NOMO-1 treated with DMSO at 0.1 percent for 48 hours (cell line): ENCODE results near the gene OSBPL5.
"Not testable (repeated sequence)": the region's sequence is repeated elsewhere in the genome, so short reads cannot be mapped to it uniquely, and the experiment has no call there.

ENCODE experiments used
- DNase-seq: peaks from one replicate; lab custom pipeline; 2025; ENCODE audit not compliant: unreplicated experiment; lab: John Stamatoyannopoulos, UW

The OSBPL5 gene

GRCh38 chr11:3123761-3124733 is 41.1 kb downstream of the OSBPL5 start:
- peak; percentile 75 for DNase-seq

GRCh38 chr11:3123305-3123704 is 41.8 kb downstream of the OSBPL5 start:
- DNase-seq: no peak

- no peak for DNase-seq
Observed at GRCh38 chr11:3122775-3123201, 42.3 kb downstream of the OSBPL5 start.

- DNase-seq: no peak
Observed at GRCh38 chr11:3121931-3122774, 43.0 kb downstream of the OSBPL5 start.

GRCh38 chr11:3121416-3121815 is 43.7 kb downstream of the OSBPL5 start:
- no peak for DNase-seq

- no peak for DNase-seq
Observed at GRCh38 chr11:3120071-3120792, 44.9 kb downstream of the OSBPL5 start.

- DNase-seq: no peak
Observed at GRCh38 chr11:3119141-3119821, 45.8 kb downstream of the OSBPL5 start.

GRCh38 chr11:3115321-3115720 is 49.8 kb downstream of the OSBPL5 start:
- DNase-seq: no peak

GRCh38 chr11:3113661-3114060 is 51.4 kb downstream of the OSBPL5 start:
- DNase-seq: not testable (repeated sequence)

- DNase-seq: peak; percentile 88
Observed at GRCh38 chr11:3111919-3112690, 53.0 kb downstream of the OSBPL5 start.

- DNase-seq: no peak
Observed at GRCh38 chr11:3111466-3111865, 53.6 kb downstream of the OSBPL5 start.

- peak; percentile 29 for DNase-seq
Observed at GRCh38 chr11:3109921-3110706, 55.0 kb downstream of the OSBPL5 start.

GRCh38 chr11:3109434-3109833 is 55.7 kb downstream of the OSBPL5 start:
- no peak for DNase-seq

- no peak for DNase-seq
Observed at GRCh38 chr11:3108183-3108721, 56.9 kb downstream of the OSBPL5 start.

- no peak for DNase-seq
Observed at GRCh38 chr11:3107608-3108182, 57.4 kb downstream of the OSBPL5 start.

GRCh38 chr11:3106736-3107524 is 58.2 kb downstream of the OSBPL5 start:
- DNase-seq: no peak
